Measurements from ENCODE around the gene FAM13C.

- TF ChIP-seq, protein P1, sequence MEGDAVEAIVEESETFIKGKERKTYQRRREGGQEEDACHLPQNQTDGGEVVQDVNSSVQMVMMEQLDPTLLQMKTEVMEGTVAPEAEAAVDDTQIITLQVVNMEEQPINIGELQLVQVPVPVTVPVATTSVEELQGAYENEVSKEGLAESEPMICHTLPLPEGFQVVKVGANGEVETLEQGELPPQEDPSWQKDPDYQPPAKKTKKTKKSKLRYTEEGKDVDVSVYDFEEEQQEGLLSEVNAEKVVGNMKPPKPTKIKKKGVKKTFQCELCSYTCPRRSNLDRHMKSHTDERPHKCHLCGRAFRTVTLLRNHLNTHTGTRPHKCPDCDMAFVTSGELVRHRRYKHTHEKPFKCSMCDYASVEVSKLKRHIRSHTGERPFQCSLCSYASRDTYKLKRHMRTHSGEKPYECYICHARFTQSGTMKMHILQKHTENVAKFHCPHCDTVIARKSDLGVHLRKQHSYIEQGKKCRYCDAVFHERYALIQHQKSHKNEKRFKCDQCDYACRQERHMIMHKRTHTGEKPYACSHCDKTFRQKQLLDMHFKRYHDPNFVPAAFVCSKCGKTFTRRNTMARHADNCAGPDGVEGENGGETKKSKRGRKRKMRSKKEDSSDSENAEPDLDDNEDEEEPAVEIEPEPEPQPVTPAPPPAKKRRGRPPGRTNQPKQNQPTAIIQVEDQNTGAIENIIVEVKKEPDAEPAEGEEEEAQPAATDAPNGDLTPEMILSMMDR (IDR thresholded peaks at IDR 0.05) = no peak
- no peak for TF ChIP-seq POLR2A (IDR thresholded peaks at IDR 0.05)
Measured at GRCh38 chr10:59273445-59273844, 88.9 kb downstream of the FAM13C start.
